ENCODE measurements around the gene PTCD2.
A peak's percentile ranks its signal among the peaks of the same experiment; 100 is the strongest.
"Not testable (repeated sequence)": the region's sequence is repeated elsewhere in the genome, so short reads cannot be mapped to it uniquely, and the experiment has no call there.

PTCD2 gene

GRCh38 chr5:72307573-72307967 lies 12.6 kb upstream of the PTCD2 start:
- Mint-ChIP-seq H3K27ac (peak overlapping the region; percentile 96), H3K9me3 (no peaks in the 10 kb centered on the region), H3K36me3 (ENCODE audit: low read depth) (peaks cover 54% of the 10 kb centered on the region), H3K4me1 (peaks cover 48% of the 10 kb centered on the region), H3K4me3 (peak overlapping the region; percentile 84), H3K27me3 (no peaks in the 10 kb centered on the region)
- DNase-seq (no peak), ATAC-seq (no peak)

DNA sequence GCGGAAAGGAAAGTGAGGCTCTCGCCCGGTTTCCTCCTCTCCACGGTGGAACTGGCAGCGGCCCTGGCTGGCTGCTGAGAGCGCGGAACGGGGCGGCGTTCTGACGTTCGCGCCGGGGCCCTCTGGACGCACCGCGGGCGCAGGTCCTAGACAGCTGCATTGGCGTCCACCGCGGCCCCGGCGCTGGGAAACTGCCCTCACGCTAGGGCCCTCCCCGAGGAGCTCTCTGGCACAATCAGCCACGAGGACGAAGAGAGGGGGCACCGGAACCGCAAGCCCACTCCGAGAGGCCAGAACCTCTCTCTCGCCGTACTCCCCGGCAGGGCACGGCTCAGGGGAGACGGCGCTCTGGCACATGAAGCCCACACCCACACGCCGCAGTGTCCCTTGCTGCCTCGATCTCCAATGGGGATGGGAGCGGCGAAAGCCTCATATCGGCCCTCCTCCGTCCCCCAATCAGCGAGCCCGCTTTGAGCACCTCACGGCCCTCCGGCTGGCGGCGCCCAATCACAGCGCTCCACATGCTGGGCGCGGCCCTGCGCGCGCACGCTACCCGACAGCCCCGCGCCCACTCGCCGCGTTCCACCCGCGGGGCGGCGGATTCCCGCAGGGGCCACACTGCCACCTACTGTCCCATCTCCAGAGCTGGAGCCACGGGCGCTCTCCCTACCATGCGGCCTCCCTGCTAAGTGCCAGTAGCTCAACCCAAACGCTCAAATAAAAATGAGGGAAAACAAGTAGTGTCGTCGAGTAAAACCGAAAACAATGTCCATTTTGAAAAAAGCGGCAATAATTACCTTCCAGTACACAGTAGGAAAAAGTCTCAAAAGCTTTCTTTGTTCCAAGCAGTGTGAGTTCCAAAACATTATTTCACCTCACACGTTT lies 12.0 kb upstream of the PTCD2 start:
- Mint-ChIP-seq H3K4me1 (peaks cover 45% of the 10 kb centered on the region), H3K4me3 (peak overlapping the region; percentile 84), H3K27me3 (no peaks in the 10 kb centered on the region), H3K9me3 (no peaks in the 10 kb centered on the region), H3K27ac (peak overlapping the region; percentile 96), H3K36me3 (ENCODE audit: low read depth) (peaks cover 51% of the 10 kb centered on the region)
- DNase-seq (peak; percentile 95), ATAC-seq (peak; percentile 98)

DNA sequence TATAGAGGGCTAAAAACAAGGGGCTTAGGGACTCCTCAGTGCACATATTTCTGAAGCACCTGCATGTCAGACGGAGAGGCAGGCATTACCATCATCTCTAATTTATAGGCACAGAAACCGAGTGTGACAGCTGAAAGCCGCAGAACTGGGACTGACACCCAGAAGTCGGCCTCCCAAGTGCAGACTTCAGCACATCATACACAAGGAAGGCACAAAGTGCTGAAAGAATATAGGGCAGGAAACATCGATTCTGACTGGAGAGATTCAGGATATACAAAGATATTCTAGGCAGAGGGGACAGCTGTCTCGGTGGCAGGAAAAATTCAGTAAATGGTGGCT lies 11.4 kb upstream of the PTCD2 start:
- Mint-ChIP-seq H3K27me3 (no peaks in the 10 kb centered on the region), H3K9me3 (no peaks in the 10 kb centered on the region), H3K36me3 (ENCODE audit: low read depth) (peaks cover 51% of the 10 kb centered on the region), H3K4me1 (peaks cover 39% of the 10 kb centered on the region), H3K27ac (peak overlapping the region; percentile 96), H3K4me3 (peak overlapping the region; percentile 84)
- ATAC-seq (no peak), DNase-seq (no peak)

DNA sequence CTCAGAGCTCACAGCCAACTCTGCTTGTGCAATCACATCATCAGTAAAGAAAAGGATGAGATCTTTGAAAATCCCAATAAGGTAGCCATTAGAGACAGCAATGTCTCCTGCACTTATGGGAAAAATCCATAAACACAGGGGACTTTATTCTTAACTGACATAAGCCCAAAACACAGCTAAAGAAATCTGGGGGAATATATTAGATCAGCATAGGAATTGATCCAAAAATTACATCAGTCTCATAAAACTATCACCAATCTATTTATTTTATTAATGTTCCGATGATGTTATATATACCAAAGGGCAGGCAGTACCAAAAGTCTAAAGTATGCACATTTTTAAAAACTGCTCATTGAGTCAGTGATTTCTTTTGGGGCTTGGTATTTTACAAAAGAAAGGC lies 7.0 kb upstream of the PTCD2 start:
- Mint-ChIP-seq H3K4me3 (no peak overlapping the region), H3K4me1 (peaks cover 29% of the 10 kb centered on the region), H3K9me3 (no peaks in the 10 kb centered on the region), H3K27ac (no peak overlapping the region), H3K36me3 (ENCODE audit: low read depth) (peaks cover 45% of the 10 kb centered on the region), H3K27me3 (no peaks in the 10 kb centered on the region)
- no peak for ATAC-seq
- DNase-seq: no peak

- no peaks in the 10 kb centered on the region for H3K27me3 Mint-ChIP-seq
- H3K4me1 Mint-ChIP-seq: peaks cover 31% of the 10 kb centered on the region
- ATAC-seq (no peak), DNase-seq (no peak)
- peaks cover 43% of the 10 kb centered on the region for H3K36me3 Mint-ChIP-seq (ENCODE audit: low read depth)
- no peaks in the 10 kb centered on the region for H3K9me3 Mint-ChIP-seq
- H3K4me3 Mint-ChIP-seq: no peak overlapping the region
- no peak overlapping the region for H3K27ac Mint-ChIP-seq
These were observed 5.5 kb upstream of the PTCD2 start for GRCh38 chr5:72314571-72315172.

- peak; percentile 4 for ATAC-seq
- H3K4me3 Mint-ChIP-seq: peak overlapping the region; percentile 98
- H3K9me3 Mint-ChIP-seq, H3K27me3 Mint-ChIP-seq: not testable (repeated sequence)
- peak overlapping the region; percentile 96 for H3K27ac Mint-ChIP-seq
- peak; percentile 47 for DNase-seq
- peaks cover 44% of the 10 kb centered on the region for H3K4me1 Mint-ChIP-seq
- peaks cover 44% of the 10 kb centered on the region for H3K36me3 Mint-ChIP-seq (ENCODE audit: low read depth)
These were observed 668 bp upstream of the PTCD2 start for GRCh38 chr5:72319435-72319975.

GRCh38 chr5:72324189-72324825 lies 4.1 kb downstream of the PTCD2 start:
- peaks cover 15% of the 10 kb centered on the region for H3K4me1 Mint-ChIP-seq
- no peaks in the 10 kb centered on the region for H3K27me3 Mint-ChIP-seq
- H3K4me3 Mint-ChIP-seq: no peak overlapping the region
- H3K9me3 Mint-ChIP-seq: no peaks in the 10 kb centered on the region
- no peak overlapping the region for H3K27ac Mint-ChIP-seq
- DNase-seq: no peak
- ATAC-seq: no peak
- H3K36me3 Mint-ChIP-seq (ENCODE audit: low read depth): peaks cover 52% of the 10 kb centered on the region

- H3K36me3 Mint-ChIP-seq (ENCODE audit: low read depth): peaks cover 57% of the 10 kb centered on the region
- no peak overlapping the region for H3K4me3 Mint-ChIP-seq
- peaks cover 12% of the 10 kb centered on the region for H3K4me1 Mint-ChIP-seq
- ATAC-seq: no peak
- no peaks in the 10 kb centered on the region for H3K27me3 Mint-ChIP-seq
- no peaks in the 10 kb centered on the region for H3K9me3 Mint-ChIP-seq
- H3K27ac Mint-ChIP-seq: no peak overlapping the region
- DNase-seq: no peak
These were observed 5.6 kb downstream of the PTCD2 start for GRCh38 chr5:72325566-72326305.

- peaks cover 8% of the 10 kb centered on the region for H3K4me1 Mint-ChIP-seq
- no peaks in the 10 kb centered on the region for H3K27me3 Mint-ChIP-seq
- ATAC-seq: no peak
- no peaks in the 10 kb centered on the region for H3K9me3 Mint-ChIP-seq
- no peak overlapping the region for H3K4me3 Mint-ChIP-seq
- DNase-seq: no peak
- H3K27ac Mint-ChIP-seq: no peak overlapping the region
- peaks cover 61% of the 10 kb centered on the region for H3K36me3 Mint-ChIP-seq (ENCODE audit: low read depth)
These were observed 6.1 kb downstream of the PTCD2 start for GRCh38 chr5:72326306-72326649.

DNA sequence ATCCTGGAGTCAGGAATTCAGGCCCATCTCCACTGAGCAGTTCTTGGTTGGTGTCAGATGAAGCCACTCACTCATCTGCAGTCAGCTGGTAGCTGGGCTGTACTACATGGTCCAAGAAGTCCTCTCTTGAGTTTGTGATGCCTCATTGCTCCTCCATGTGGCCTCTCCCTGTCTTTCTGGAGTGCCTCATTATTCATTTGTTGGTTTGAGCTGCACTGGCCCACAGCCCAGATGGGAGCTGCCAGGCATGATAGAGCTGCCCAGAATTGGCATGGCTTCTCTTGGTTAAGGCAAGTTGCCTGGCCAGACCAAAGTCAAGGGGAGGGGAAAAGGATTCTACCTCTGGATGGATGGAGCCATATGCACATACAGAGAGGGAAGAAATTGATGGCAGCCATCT lies 8.0 kb downstream of the PTCD2 start:
- Mint-ChIP-seq H3K9me3 (no peaks in the 10 kb centered on the region), H3K4me1 (peaks cover 2% of the 10 kb centered on the region), H3K27me3 (no peaks in the 10 kb centered on the region), H3K36me3 (ENCODE audit: low read depth) (peaks cover 58% of the 10 kb centered on the region), H3K27ac (no peak overlapping the region), H3K4me3 (no peak overlapping the region)
- DNase-seq (no peak), ATAC-seq (no peak)

DNA sequence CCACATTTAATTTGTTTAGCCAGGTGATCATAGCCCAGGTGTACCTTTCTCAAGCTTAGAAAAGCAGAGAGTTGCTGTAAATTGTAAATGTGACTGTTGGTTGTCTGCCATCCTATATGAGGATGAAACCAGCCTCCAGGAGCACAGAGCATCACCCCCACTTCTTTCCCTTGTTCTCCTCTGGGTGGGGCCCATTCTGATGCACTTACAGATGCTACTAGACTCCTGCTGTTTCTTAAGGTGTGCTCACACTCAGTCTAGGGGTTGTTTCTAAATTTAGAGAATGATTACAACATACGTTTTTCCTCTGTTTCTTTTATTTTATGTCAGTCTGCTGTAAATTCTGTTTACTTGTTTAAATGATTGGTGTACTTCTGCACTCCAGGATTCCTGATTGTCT lies 10.5 kb downstream of the PTCD2 start:
- no peak overlapping the region for H3K27ac Mint-ChIP-seq
- no peaks in the 10 kb centered on the region for H3K9me3 Mint-ChIP-seq
- H3K36me3 Mint-ChIP-seq (ENCODE audit: low read depth): peaks cover 49% of the 10 kb centered on the region
- ATAC-seq (no peak), DNase-seq (no peak)
- no peak overlapping the region for H3K4me3 Mint-ChIP-seq
- H3K4me1 Mint-ChIP-seq: peaks cover 2% of the 10 kb centered on the region
- H3K27me3 Mint-ChIP-seq: no peaks in the 10 kb centered on the region

GRCh38 chr5:72337159-72337558 lies 17.0 kb downstream of the PTCD2 start:
- Mint-ChIP-seq H3K4me1 (no peaks in the 10 kb centered on the region), H3K9me3 (no peaks in the 10 kb centered on the region), H3K36me3 (ENCODE audit: low read depth) (peaks cover 35% of the 10 kb centered on the region), H3K4me3 (no peak overlapping the region), H3K27me3 (no peaks in the 10 kb centered on the region), H3K27ac (no peak overlapping the region)
- no peak for DNase-seq
- ATAC-seq: no peak

DNA sequence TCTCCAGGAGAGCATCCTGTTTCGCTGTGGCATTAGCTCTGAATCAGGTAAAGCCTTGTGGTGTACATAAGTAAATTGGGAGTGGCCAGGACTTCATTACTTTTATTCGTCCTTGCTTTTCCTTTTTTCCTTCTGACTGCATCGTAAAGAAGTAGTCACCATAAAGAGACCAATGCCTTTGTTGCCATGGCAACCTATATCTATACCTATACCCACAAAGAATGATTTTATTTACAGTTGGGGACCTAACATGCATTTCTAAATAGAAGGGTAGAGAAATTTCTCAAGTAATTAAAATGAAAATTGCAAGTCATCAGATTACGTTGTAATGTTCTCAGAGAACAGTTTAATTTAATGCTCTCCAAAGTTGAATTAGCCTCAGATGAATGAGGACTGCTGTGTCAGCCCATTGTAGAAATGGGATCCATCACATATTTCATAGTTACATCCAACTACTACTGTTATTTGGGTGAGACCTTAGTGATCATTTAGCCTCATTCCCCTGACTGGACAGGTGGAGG lies 18.6 kb downstream of the PTCD2 start:
- H3K4me1 Mint-ChIP-seq: no peaks in the 10 kb centered on the region
- no peak overlapping the region for H3K27ac Mint-ChIP-seq
- DNase-seq: no peak
- H3K4me3 Mint-ChIP-seq: no peak overlapping the region
- ATAC-seq: no peak
- H3K27me3 Mint-ChIP-seq: no peaks in the 10 kb centered on the region
- peaks cover 42% of the 10 kb centered on the region for H3K36me3 Mint-ChIP-seq (ENCODE audit: low read depth)
- H3K9me3 Mint-ChIP-seq: no peaks in the 10 kb centered on the region

GRCh38 chr5:72346398-72346797 lies 26.2 kb downstream of the PTCD2 start:
- ATAC-seq (no peak), DNase-seq (no peak)
- Mint-ChIP-seq H3K4me3 (no peak overlapping the region), H3K27ac (no peak overlapping the region), H3K4me1 (peaks cover 16% of the 10 kb centered on the region), H3K36me3 (ENCODE audit: low read depth) (peaks cover 45% of the 10 kb centered on the region), H3K27me3 (no peaks in the 10 kb centered on the region), H3K9me3 (no peaks in the 10 kb centered on the region)
